ENCODE data around the gene CDH20.

DNA sequence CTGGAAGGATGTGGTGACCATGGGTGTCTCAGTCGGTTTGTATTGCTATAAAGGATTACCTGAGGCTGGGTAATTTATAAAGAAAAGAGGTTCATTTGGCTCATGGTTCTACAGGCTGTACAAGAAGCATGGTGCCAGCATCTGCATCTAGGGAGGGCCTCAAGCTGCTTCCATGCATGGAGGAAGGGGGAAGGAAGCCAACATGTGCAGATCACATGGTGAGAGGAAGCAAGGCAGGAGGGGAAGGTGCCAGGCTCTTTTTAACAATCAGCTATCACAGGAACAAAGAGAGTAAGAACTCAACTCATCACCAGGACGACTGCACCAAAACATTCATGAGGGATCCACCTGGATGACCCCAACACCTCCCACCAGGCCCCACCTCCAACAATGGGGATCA lies 209.4 kb downstream of the CDH20 start:
- TF ChIP-seq, protein P1, sequence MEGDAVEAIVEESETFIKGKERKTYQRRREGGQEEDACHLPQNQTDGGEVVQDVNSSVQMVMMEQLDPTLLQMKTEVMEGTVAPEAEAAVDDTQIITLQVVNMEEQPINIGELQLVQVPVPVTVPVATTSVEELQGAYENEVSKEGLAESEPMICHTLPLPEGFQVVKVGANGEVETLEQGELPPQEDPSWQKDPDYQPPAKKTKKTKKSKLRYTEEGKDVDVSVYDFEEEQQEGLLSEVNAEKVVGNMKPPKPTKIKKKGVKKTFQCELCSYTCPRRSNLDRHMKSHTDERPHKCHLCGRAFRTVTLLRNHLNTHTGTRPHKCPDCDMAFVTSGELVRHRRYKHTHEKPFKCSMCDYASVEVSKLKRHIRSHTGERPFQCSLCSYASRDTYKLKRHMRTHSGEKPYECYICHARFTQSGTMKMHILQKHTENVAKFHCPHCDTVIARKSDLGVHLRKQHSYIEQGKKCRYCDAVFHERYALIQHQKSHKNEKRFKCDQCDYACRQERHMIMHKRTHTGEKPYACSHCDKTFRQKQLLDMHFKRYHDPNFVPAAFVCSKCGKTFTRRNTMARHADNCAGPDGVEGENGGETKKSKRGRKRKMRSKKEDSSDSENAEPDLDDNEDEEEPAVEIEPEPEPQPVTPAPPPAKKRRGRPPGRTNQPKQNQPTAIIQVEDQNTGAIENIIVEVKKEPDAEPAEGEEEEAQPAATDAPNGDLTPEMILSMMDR (IDR thresholded peaks at IDR 0.05) = no peak
- TF ChIP-seq POLR2A (IDR thresholded peaks at IDR 0.05) = no peak

All from uterus (tissue), 2 donors.